PC-3 (cell line): ENCODE measurements around the gene ANKRD13B. TPM values are rescaled to one million over a fixed set of nuclear protein-coding genes. Genes with fewer than 3 reads are reported as not detected.
A peak's percentile ranks its signal among the peaks of the same experiment; 100 is the strongest.

Experiments used
- ATAC-seq: fragments of 200-7000 bp; cut with Tn5 transposase; 2 replicates; pipeline ENCODE4 v1.9.1; 2020; ENCODE audit warnings: mild to moderate bottlenecking, moderate library complexity
- BruUV-seq: library from RNA; stranded (reverse); fragments of 400-500 nt; replicated peaks from 2 replicates; lab custom pipeline; 2021; lab: Mats Ljungman, UMichigan
- CTCF ChIA-PET: fragments of 300-600 bp; sonication (Branson Sonifier 250); formaldehyde crosslinking; loops from one replicate; lab custom pipeline; 2022; ENCODE audit warnings: antibody characterized with exemption; lab: Charles Lee
- POLR2A ChIA-PET: fragments of 300-600 bp; sonication (Branson Sonifier 250); formaldehyde crosslinking; loops from one replicate; lab custom pipeline; 2022; ENCODE audit warnings: antibody characterized with exemption; ENCODE audit not compliant: unreplicated experiment; lab: Charles Lee
- DNase-seq: peaks from one replicate; pipeline ENCODE4 v3.0.0-alpha.2; 2015
- H2AFZ ChIP-seq: fragments of 300-600 bp; sonication (generic); 2 replicates; pipeline ENCODE4 v1.6.0; 2016; ENCODE audit warnings: antibody characterized with exemption, low read length
- H3F3A ChIP-seq: fragments of 300-600 bp; sonication (generic); one replicate; pipeline ENCODE4 v1.6.0; 2017; ENCODE audit warnings: antibody characterized with exemption, low read length, control low read depth, mild to moderate bottlenecking; ENCODE audit not compliant: unreplicated experiment
- H3K27ac ChIP-seq: fragments of 300-600 bp; sonication (generic); 2 replicates; pipeline ENCODE4 v1.5.1; 2016; ENCODE audit warnings: mild to moderate bottlenecking, low read length
- H3K27me3 ChIP-seq: fragments of 300-600 bp; sonication (generic); 2 replicates; pipeline ENCODE4 v1.6.1; 2016; ENCODE audit warnings: low read length, mixed read lengths
- H3K36me3 ChIP-seq: fragments of 300-600 bp; sonication (generic); 2 replicates; pipeline ENCODE4 v1.6.1; 2016; ENCODE audit warnings: low read depth, mixed run types, low read length, mixed read lengths
- H3K4me1 ChIP-seq: fragments of 300-600 bp; sonication (generic); 2 replicates; pipeline ENCODE4 v1.5.1; 2016; ENCODE audit warnings: low read length; ENCODE audit not compliant: insufficient read depth
- H3K4me2 ChIP-seq: fragments of 300-600 bp; sonication (generic); 2 replicates; pipeline ENCODE4 v1.6.0; 2016; ENCODE audit warnings: low read length
- H3K4me3 ChIP-seq: fragments of 300-600 bp; sonication (generic); 2 replicates; pipeline ENCODE4 v1.5.1; 2016; ENCODE audit warnings: mild to moderate bottlenecking, low read length, mixed read lengths
- H3K79me2 ChIP-seq: fragments of 300-600 bp; sonication (generic); 2 replicates; pipeline ENCODE4 v1.6.1; 2017; ENCODE audit warnings: low read length, mixed read lengths
- H3K9ac ChIP-seq: fragments of 300-600 bp; sonication (generic); 2 replicates; pipeline ENCODE4 v1.6.0; 2016; ENCODE audit warnings: mild to moderate bottlenecking, low read length
- H3K9me2 ChIP-seq: fragments of 300-600 bp; sonication (generic); replicated peaks from 2 replicates; pipeline ENCODE4 v1.6.1; 2016; ENCODE audit warnings: mixed run types, low read length, mixed read lengths
- H3K9me3 ChIP-seq: fragments of 300-600 bp; sonication (generic); 2 replicates; pipeline ENCODE4 v1.6.1; 2016; ENCODE audit warnings: low read length, mixed read lengths
- H4K20me1 ChIP-seq: fragments of 300-600 bp; sonication (generic); 2 replicates; pipeline ENCODE4 v1.6.1; 2016; ENCODE audit warnings: low read length, mixed read lengths
- CTCF ChIP-seq: fragments of 300-600 bp; sonication (generic); conservative IDR thresholded peaks from 2 replicates; pipeline ENCODE4 v1.5.1; 2017; ENCODE audit warnings: antibody characterized with exemption, low read depth, mild to moderate bottlenecking, low read length
- EZH2 ChIP-seq: fragments of 300-600 bp; sonication (generic); IDR thresholded peaks from one replicate; pipeline ENCODE4 v1.6.1; 2017; ENCODE audit warnings: antibody characterized with exemption, mild to moderate bottlenecking, low read length; ENCODE audit not compliant: unreplicated experiment
- EZH2phosphoT487 ChIP-seq: fragments of 300-600 bp; sonication (generic); IDR thresholded peaks from 2 replicates; pipeline ENCODE4 v1.6.1; 2018; ENCODE audit warnings: mild to moderate bottlenecking, antibody characterized with exemption, low read length, borderline replicate concordance
- intact Hi-C: fragments of 100-400 bp; cut with micrococcal nuclease; formaldehyde crosslinking; loops from 2 replicates; pipeline ENCODE4 v1.9.0; 2023
- total RNA-seq: library from RNA; depleted of rRNA; stranded (reverse); fragments of >200 nt; gene quantifications from 2 replicates; pipeline ENCODE4 v1.2.3, GENCODE V29; 2014

The ANKRD13B gene
- total RNA-seq, 1 experiment from 2014 or later: 11.2 TPM

GRCh38 chr17:29593591-29594518 lies 923 bp downstream of the ANKRD13B start:
- Histone ChIP-seq H3K4me1 (peaks cover 42% of the 10 kb centered on the region), H3K27me3 (no peaks in the 10 kb centered on the region), H4K20me1 (no peaks in the 10 kb centered on the region), H3K79me2 (peaks cover 9% of the 10 kb centered on the region), H3K4me3 (peak overlapping the region; percentile 75), H3K9me3 (no peaks in the 10 kb centered on the region), H3F3A (no peaks in the 10 kb centered on the region), H3K9me2 (no peaks in the 10 kb centered on the region), H3K4me2 (peak overlapping the region; percentile 89), H3K27ac (no peak overlapping the region), H3K9ac (peak overlapping the region; percentile 51), H2AFZ (peak overlapping the region; percentile 86), H3K36me3 (no peaks in the 10 kb centered on the region)
- ChIA-PET POLR2A (no interaction called here), CTCF (no interaction called here)
- TF ChIP-seq CTCF: peak; percentile 37; the same call in 1 of the 2 replicates
- TF ChIP-seq EZH2: no peak
- BruUV-seq: no TSS peak
- DNase-seq (peak; percentile 6), ATAC-seq (no peak)
- intact Hi-C loops: no loop called here

- H4K20me1 ChIP-seq: no peaks in the 10 kb centered on the region
- peaks cover 8% of the 10 kb centered on the region; the same call in 1 of the 2 replicates for H3K79me2 ChIP-seq
- DNase-seq (no peak), ATAC-seq (no peak)
- H3K36me3 ChIP-seq: no peaks in the 10 kb centered on the region
- BruUV-seq: no TSS peak
- no peak overlapping the region for H3K9ac ChIP-seq
- peak overlapping the region; percentile 75 for H3K4me3 ChIP-seq
- H3K4me1 ChIP-seq: peaks cover 42% of the 10 kb centered on the region
- no peaks in the 10 kb centered on the region for H3K9me2 ChIP-seq
- ChIA-PET POLR2A (no interaction called here), CTCF (no interaction called here)
- H3K27me3 ChIP-seq: no peaks in the 10 kb centered on the region
- intact Hi-C loops: no loop called here
- TF ChIP-seq CTCF: no peak
- TF ChIP-seq EZH2phosphoT487: no peak
- no peak for TF ChIP-seq EZH2
- H3K9me3 ChIP-seq: no peaks in the 10 kb centered on the region
- H3K27ac ChIP-seq: no peak overlapping the region
- H3F3A ChIP-seq: no peaks in the 10 kb centered on the region
- peak overlapping the region; percentile 89 for H3K4me2 ChIP-seq
- no peak overlapping the region for H2AFZ ChIP-seq
These were observed 1.7 kb downstream of the ANKRD13B start for GRCh38 chr17:29594519-29595090.
